Measurements from ENCODE around the gene COL4A1.

Gene COL4A1

GRCh38 chr13:110274687-110275086, 32.3 kb downstream of the COL4A1 start:
- no peak for DNase-seq (ENCODE audit: low read depth in 2 of 2)

DNA sequence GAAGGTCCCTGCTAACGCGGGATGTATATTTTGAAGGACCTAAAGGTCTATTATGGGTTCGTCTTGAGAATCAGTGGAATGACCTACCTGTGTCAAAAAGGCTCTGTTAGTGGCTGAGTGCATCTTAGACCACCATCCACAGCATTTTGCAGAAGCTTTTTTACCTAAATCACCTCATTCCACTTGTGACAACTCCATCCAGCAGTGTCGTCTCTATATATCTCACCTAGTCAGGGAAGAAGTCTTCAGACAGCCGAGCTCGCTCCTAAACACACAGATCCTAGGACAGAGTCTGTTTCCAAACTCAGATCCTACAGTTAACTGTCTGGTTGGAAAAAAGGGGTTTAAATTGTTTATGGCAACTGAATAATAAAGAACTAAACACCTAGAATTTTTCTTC, 33.7 kb downstream of the COL4A1 start:
- no peak for DNase-seq (ENCODE audit: low read depth in 2 of 2)

DNA sequence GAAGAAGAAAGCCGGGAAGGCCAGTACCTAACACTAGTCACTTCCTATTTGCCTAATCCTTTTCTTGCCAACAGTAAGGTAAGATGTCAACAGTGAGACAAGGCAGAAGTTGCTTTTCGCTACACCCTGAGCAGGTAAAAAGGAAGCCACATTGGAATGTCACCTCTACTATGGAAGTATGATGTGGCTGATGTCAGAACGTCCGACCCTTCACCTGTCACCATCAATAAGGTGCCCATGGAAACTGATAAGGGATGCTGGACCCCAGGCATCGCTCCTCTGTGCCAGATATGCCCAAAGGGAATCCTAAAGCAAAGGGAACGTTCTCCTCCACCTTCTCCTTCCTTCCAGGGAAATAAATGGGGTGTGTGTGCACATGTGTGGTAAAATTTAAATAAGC, 34.3 kb downstream of the COL4A1 start:
- DNase-seq (ENCODE audit: low read depth in 2 of 2), result no peak

GRCh38 chr13:110272227-110272626, 34.7 kb downstream of the COL4A1 start:
- DNase-seq (ENCODE audit: low read depth in 2 of 2), result no peak

DNA sequence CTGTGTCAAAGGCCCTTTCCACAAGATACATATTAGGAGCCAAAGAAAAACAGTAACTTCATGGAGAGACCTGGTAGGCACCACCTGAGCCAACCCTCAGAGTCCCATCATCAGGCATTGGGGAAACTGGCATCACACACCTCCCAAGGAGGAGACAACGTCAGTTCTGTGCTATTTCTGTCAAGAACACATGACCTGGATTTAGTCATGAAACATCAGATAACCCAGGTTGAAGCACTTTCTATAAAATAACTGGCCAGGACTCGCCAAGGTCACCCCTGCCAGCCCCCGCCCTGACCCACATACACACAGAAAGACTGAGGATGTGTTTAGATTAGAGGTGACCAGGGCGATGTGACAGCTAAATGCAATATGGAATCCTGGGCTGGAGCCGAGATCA, 35.6 kb downstream of the COL4A1 start:
- DNase-seq (ENCODE audit: low read depth in 2 of 2), result no peak

DNA sequence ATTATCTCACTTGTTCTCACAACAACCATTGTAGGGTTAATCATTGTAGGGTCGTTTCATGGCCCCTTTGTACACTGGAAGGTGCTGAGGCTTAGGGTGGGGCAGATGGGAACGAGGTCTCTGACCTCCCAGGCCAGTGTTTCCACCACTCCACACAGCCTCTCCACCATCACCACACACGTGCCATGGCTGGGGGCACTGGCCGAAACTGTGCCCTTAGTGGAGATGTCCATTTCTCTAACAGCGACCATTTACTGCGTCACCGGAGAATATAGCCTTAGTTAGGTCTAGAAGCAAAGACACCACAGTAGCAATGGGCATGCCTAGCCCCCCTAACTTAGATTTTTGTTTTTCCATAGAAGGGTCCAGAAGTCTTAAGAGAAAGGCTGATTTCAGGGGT, 36.5 kb downstream of the COL4A1 start:
- DNase-seq (ENCODE audit: low read depth in 2 of 2), result no peak

DNA sequence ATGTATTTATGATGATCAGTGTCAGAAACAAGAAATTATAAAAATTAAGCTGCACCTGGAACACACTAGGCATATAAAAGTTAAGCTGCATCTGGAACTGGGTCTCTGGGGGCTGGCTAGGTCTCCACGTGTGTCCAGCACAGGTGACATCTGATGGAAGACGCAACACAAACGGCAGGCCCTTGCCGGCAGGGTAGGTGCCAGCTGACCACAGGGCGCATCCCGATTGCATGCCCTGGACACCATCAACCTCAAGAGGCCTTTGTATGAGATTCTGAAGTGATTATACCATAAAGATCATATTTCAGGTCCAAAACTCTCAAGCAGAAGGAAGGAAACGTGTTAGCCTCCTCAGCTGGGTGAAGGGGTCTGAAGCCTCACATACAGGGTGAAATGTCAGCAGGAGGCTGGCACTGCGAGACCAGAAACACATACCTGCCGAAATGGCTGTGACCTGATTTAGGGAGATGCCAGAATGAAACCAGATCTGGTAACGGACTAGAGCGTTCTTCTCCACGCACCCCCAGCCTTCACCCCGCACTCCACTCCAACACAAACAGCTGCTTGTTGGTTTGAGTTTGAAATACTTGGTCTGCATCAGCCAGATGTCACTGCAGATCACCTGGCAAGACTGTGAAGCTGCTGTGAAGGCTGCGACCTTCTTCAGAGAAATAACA, 37.3 kb downstream of the COL4A1 start:
- no peak for DNase-seq (ENCODE audit: low read depth in 2 of 2)

- no peak for DNase-seq (ENCODE audit: low read depth in 2 of 2)
These were observed 38.3 kb downstream of the COL4A1 start for GRCh38 chr13:110268576-110269185.

DNA sequence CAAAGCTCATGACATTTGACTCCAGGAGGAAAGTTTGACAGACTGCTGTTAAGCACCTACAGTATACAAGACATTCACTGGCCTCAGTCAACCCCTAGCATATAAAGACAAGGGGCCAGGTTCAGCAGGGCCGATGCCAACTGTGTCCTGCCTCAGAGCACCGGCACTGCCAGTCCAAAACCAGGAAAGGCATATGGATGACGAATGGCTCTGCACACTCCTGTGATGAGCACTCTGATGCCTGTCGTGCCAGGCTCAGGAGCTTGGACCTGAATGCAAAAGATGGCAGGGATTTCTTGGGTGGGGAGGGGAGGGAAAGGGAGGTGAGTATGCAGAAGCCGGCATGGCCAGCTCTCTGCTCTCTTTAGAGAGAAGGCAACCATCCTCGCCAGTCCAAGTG, 38.9 kb downstream of the COL4A1 start:
- no peak for DNase-seq (ENCODE audit: low read depth in 2 of 2)

GRCh38 chr13:110266983-110267382, 40.0 kb downstream of the COL4A1 start:
- DNase-seq (ENCODE audit: low read depth in 2 of 2), result no peak

DNA sequence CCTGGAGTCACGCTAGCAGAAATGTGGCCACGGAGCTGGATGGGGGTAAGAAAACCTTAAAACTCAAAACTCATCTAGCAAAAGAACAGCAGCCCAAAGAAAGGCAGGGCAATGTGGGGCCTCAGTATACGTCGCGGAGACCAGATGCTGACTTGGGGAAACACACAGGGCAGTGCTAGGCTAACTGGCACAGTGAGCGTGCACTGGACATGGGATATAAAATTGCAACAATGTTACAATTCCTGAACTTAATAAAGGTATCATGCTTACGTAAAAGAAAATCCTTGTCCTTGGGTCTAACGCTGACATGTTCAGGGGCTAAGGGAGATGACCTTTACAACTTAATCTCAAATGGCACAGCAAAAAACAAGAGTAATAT, 40.5 kb downstream of the COL4A1 start:
- no peak for DNase-seq (ENCODE audit: low read depth in 2 of 2)

GRCh38 chr13:110265682-110266430, 41.1 kb downstream of the COL4A1 start:
- no peak for DNase-seq (ENCODE audit: low read depth in 2 of 2)

DNA sequence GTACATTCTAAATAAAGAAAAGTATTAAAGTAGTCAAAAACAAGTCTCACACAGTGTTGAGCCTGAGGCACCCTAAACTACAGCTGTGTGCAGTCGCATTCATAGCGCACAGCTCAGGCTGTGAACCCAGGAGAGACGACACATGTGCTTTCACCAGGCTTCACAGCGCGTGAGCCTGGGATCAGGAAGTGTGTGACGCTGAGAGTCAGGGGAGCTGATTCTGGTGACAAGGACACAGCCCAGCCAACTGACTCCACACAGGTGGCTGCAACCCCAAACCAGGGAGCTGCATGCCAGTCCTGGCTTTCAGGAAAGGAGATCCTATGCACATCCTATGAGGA, 41.6 kb downstream of the COL4A1 start:
- DNase-seq (ENCODE audit: low read depth in 2 of 2), result no peak

- DNase-seq (ENCODE audit: low read depth in 2 of 2), result no peak
These were observed 42.2 kb downstream of the COL4A1 start for GRCh38 chr13:110264685-110265275.

DNA sequence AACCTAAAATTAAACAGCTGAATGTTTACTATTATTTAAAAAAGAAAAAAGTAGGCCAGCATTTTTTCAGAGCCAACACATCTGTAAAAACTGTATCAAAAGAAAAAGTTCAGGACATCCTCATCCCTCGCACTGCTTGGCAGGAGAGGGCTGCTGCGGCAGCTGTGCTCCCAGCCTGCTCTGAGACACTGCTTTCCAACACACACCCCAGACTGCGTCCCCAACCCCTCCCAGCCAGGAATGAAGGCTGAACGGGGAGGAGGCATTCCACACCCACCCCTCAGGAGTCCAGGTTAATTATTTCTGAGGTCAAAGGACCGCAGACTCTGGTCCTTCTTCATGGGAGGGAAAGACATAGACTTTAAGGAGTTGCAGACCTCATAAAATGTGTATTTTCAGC, 43.1 kb downstream of the COL4A1 start:
- no peak for DNase-seq (ENCODE audit: low read depth in 2 of 2)

GRCh38 chr13:110263404-110263803, 43.6 kb downstream of the COL4A1 start:
- DNase-seq (ENCODE audit: low read depth in 2 of 2), result no peak

DNA sequence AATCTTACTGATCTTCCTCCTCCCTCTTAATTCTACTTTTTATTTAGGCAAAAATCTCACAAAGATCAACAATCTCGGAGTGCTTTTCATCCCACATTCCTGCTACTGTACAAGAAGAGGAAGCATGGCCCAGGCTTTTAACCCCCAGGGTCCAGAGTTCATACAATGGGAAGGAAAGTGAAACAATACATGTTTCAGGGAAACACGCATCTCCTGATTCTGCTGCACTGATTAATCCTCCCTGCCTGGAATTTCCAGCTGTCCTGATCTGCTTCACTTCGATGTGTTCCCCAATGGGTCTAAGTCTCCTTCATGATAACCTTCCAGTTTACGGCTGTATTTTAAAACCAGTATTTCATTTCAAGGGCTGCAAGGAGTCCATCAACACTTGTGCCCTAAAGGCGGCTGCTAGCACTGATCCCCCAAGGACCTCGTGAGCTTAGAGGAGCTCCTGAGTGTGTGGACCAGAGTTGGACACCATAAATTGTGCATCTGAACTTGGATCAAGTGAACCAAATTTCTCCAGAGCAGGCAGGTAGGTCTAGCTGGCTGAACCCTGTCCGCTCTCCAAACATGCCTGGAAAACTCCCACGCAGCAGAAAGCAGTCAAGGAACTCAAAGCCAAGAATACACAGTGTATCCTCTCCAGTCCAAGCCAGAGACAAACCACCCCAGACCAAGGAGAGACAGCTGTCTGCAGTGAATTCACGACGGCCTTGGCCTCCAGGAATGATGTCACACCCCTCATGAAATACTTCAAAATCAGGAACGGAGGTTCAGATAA, 44.3 kb downstream of the COL4A1 start:
- no peak for DNase-seq (ENCODE audit: low read depth in 2 of 2)

GRCh38 chr13:110262082-110262436, 44.9 kb downstream of the COL4A1 start:
- no peak for DNase-seq (ENCODE audit: low read depth in 2 of 2)

GRCh38 chr13:110261166-110262081, 45.5 kb downstream of the COL4A1 start:
- no peak for DNase-seq (ENCODE audit: low read depth in 2 of 2)

DNA sequence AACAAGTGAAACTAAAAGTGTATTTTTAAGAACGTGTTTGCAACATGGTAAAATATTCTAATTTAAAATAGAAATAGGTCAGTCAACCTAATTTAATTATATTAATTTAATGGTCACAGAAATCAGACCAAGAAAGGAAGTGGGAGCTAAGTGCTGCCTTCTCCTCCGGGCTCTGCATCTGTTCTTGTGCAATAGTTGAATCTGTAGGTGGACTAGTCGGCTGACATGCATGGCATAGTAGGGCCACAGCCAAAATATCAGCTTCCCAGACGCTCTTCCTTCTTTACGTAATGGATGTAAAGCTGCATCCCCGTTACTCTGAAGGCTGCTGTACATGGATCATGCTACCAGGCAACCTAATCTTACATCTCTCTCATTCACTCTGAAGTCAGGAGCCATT, 47.3 kb downstream of the COL4A1 start:
- DNase-seq (ENCODE audit: low read depth in 2 of 2), result no peak
